Activated naive CD8-positive, alpha-beta T cell treated with anti-CD3 and anti-CD28 coated beads, Interleukin-2, amount 50 U/mL, for 16 hours (primary cell): ENCODE measurements around the gene C10orf90.

Experiments used
- DNase-seq: peaks from one replicate; pipeline ENCODE4 v3.0.0-alpha.2; 2020; ENCODE audit warnings: low read depth, low spot score

Gene C10orf90

GRCh38 chr10:126634911-126635310 is 35.6 kb downstream of the C10orf90 start:
- DNase-seq, result no peak

- DNase-seq, result no peak
These were observed 36.1 kb downstream of the C10orf90 start for GRCh38 chr10:126634347-126634746.

GRCh38 chr10:126632705-126633104 is 37.8 kb downstream of the C10orf90 start:
- DNase-seq, result no peak

- DNase-seq, result no peak
These were observed 40.4 kb downstream of the C10orf90 start for GRCh38 chr10:126629925-126630624.

- DNase-seq, result no peak
These were observed 41.7 kb downstream of the C10orf90 start for GRCh38 chr10:126628746-126629145.

GRCh38 chr10:126621846-126622245 is 48.6 kb downstream of the C10orf90 start:
- DNase-seq, result no peak

GRCh38 chr10:126618466-126618865 is 52.0 kb downstream of the C10orf90 start:
- DNase-seq, result no peak

- DNase-seq, result no peak
These were observed 52.8 kb downstream of the C10orf90 start for GRCh38 chr10:126617733-126618132.

GRCh38 chr10:126617208-126617607 is 53.3 kb downstream of the C10orf90 start:
- DNase-seq, result no peak

GRCh38 chr10:126616737-126617136 is 53.8 kb downstream of the C10orf90 start:
- DNase-seq, result no peak

- no peak for DNase-seq
These were observed 59.2 kb downstream of the C10orf90 start for GRCh38 chr10:126611303-126611702.

- no peak for DNase-seq
These were observed 60.9 kb downstream of the C10orf90 start for GRCh38 chr10:126609566-126609965.

- DNase-seq, result no peak
These were observed 70.4 kb downstream of the C10orf90 start for GRCh38 chr10:126599949-126600682.

GRCh38 chr10:126598009-126598408 is 72.5 kb downstream of the C10orf90 start:
- no peak for DNase-seq

GRCh38 chr10:126597211-126597610 is 73.3 kb downstream of the C10orf90 start:
- DNase-seq, result no peak

GRCh38 chr10:126596472-126597016 is 73.9 kb downstream of the C10orf90 start:
- no peak for DNase-seq

- no peak for DNase-seq
These were observed 75.3 kb downstream of the C10orf90 start for GRCh38 chr10:126595160-126595559.

GRCh38 chr10:126593968-126594701 is 76.4 kb downstream of the C10orf90 start:
- no peak for DNase-seq

GRCh38 chr10:126592901-126593300 is 77.6 kb downstream of the C10orf90 start:
- no peak for DNase-seq

- no peak for DNase-seq
These were observed 82.5 kb downstream of the C10orf90 start for GRCh38 chr10:126588024-126588423.

- DNase-seq, result no peak
These were observed 83.6 kb downstream of the C10orf90 start for GRCh38 chr10:126586878-126587277.

GRCh38 chr10:126586128-126586527 is 84.4 kb downstream of the C10orf90 start:
- no peak for DNase-seq
